ENCODE measurements around the gene LAMP2.
"Not testable (repeated sequence)": the region's sequence is repeated elsewhere in the genome, so short reads cannot be mapped to it uniquely, and the experiment has no call there.

The LAMP2 gene

DNA sequence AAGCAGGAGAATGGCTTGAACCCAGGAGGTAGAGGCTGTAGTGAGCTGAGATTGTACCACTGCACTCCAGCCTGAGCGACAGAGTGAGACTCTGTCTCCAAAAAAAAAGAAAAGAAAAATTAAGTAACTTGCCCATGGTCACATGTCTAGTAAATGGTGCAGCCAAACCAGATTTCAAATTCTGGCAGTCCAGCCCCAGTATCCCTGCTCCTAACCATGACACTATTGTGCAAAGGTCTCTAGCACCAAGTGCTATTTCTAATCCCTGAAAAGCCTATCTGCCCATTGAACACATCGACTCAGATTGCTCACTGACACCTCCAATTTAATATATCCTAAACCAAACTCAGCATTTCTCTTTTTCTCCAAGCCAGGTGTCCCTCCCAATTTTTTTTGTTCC lies 7.6 kb upstream of the LAMP2 start:
- no peak overlapping the region for H2BK120ac ChIP-seq (ENCODE audit: insufficient read depth, low read length, poor library complexity)

DNA sequence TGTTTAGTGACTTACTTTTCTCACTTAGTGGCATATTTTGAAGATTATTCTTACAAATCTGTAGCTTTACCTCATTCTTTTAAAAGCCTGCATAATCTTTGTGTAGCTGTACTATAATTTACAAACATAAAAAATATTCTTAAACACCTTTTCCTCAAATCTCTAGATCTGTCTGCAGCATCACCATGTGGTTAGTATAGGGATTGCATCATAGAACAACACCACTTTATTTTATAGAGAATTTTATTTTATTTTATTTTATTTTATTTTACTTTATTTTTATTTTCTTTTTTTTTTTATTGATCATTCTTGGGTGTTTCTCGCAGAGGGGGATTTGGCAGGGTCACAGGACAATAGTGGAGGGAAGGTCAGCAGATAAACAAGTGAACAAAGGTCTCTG lies 6.4 kb upstream of the LAMP2 start:
- not testable (repeated sequence) for H3K9me3 ChIP-seq (ENCODE audit: insufficient read depth, low read depth, low read length); H3K4me2 ChIP-seq (ENCODE audit: low read length); H3K27me3 ChIP-seq (ENCODE audit: insufficient read depth, low read length); H3K79me1 ChIP-seq (ENCODE audit: low read length); H3K14ac ChIP-seq (ENCODE audit: low read length); H3K4me1 ChIP-seq (ENCODE audit: control insufficient read depth in 1 of 2, insufficient read depth in 2 of 2, low read length in 2 of 2); H3K18ac ChIP-seq (ENCODE audit: low read length); H3K36me3 ChIP-seq (ENCODE audit: control insufficient read depth in 1 of 2, insufficient read depth in 2 of 2, low read length in 2 of 2); H3K4ac ChIP-seq (ENCODE audit: low read depth, low read length); H2BK12ac ChIP-seq (ENCODE audit: low read length); H3K23ac ChIP-seq (ENCODE audit: low read length); H3K4me3 ChIP-seq (ENCODE audit: low read depth, low read length); H3K79me2 ChIP-seq (ENCODE audit: control insufficient read depth, insufficient read depth, low read length, poor library complexity); H4K12ac ChIP-seq (ENCODE audit: low read depth, low read length); H3K9ac ChIP-seq (ENCODE audit: low read length); H4K91ac ChIP-seq (ENCODE audit: low read depth, low read length); H2BK120ac ChIP-seq (ENCODE audit: insufficient read depth, low read length, poor library complexity); H4K8ac ChIP-seq (ENCODE audit: low read depth, low read length); H3K27ac ChIP-seq (ENCODE audit: low read depth, low read length); H2AK5ac ChIP-seq (ENCODE audit: low read length); H2BK5ac ChIP-seq (ENCODE audit: low read depth, low read length, poor library complexity); H2AFZ ChIP-seq (ENCODE audit: insufficient read depth, low read length, poor library complexity)
- no CpG with 5 or more reads among the region's 1 CpG for WGBS (ENCODE audit: extremely low coverage, insufficient coverage, insufficient read length)
- peak in 1 of 2 donors; percentile 30 for DNase-seq

More for the DNA sequence above, 7.6 kb upstream of the LAMP2 start:
- Histone ChIP-seq H3K4me3 (ENCODE audit: low read depth, low read length) (no peak overlapping the region), H3K79me1 (ENCODE audit: low read length) (no peaks in the 10 kb centered on the region), H3K4me2 (ENCODE audit: low read length) (no peak overlapping the region), H4K91ac (ENCODE audit: low read depth, low read length) (no peak overlapping the region), H2BK12ac (ENCODE audit: low read length) (no peak overlapping the region), H3K18ac (ENCODE audit: low read length) (no peak overlapping the region), H3K4ac (ENCODE audit: low read depth, low read length) (no peak overlapping the region), H4K12ac (ENCODE audit: low read depth, low read length) (no peak overlapping the region), H3K9me3 (ENCODE audit: insufficient read depth, low read depth, low read length) (no peaks in the 10 kb centered on the region), H3K23ac (ENCODE audit: low read length) (no peak overlapping the region), H4K8ac (ENCODE audit: low read depth, low read length) (no peak overlapping the region), H3K27me3 (ENCODE audit: insufficient read depth, low read length) (no peaks in the 10 kb centered on the region), H3K4me1 (ENCODE audit: control insufficient read depth in 1 of 2, insufficient read depth in 2 of 2, low read length in 2 of 2) (no peaks in the 10 kb centered on the region), H3K14ac (ENCODE audit: low read length) (no peak overlapping the region), H3K36me3 (ENCODE audit: control insufficient read depth in 1 of 2, insufficient read depth in 2 of 2, low read length in 2 of 2) (no peaks in the 10 kb centered on the region), H2AK5ac (ENCODE audit: low read length) (no peak overlapping the region), H3K27ac (ENCODE audit: low read depth, low read length) (no peak overlapping the region), H2BK5ac (ENCODE audit: low read depth, low read length, poor library complexity) (no peak overlapping the region), H2AFZ (ENCODE audit: insufficient read depth, low read length, poor library complexity) (no peak overlapping the region), H3K9ac (ENCODE audit: low read length) (no peak overlapping the region), H3K79me2 (ENCODE audit: control insufficient read depth, insufficient read depth, low read length, poor library complexity) (no peaks in the 10 kb centered on the region)
- no peak for DNase-seq
- WGBS (ENCODE audit: extremely low coverage, insufficient coverage, insufficient read length), result no CpG with 5 or more reads among the region's 2 CpGs

DNA sequence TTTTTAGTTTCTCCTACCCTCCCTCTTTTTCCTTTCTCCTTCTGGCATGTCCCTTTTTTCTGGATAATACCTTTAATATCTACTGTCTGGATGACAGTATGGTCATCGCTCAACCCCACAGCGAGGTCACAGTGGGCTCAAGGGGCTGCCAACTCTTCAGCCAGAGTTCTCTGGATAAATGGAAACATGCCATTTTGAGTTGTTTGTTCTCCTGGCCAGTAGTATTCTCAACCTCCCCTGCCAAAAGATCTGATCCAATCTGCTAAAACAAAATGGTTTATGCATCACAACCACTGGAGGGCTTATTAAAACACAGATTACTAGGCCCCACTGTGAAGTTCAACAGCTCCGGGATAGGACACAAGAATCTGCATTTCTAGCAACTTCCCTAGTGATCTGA lies 5.0 kb upstream of the LAMP2 start:
- no peak overlapping the region for H3K23ac ChIP-seq (ENCODE audit: low read length)
- no peak overlapping the region for H3K4ac ChIP-seq (ENCODE audit: low read depth, low read length)
- H2AFZ ChIP-seq (ENCODE audit: insufficient read depth, low read length, poor library complexity), result no peak overlapping the region
- no peak overlapping the region for H4K91ac ChIP-seq (ENCODE audit: low read depth, low read length)
- H2BK12ac ChIP-seq (ENCODE audit: low read length), result no peak overlapping the region
- no peak overlapping the region for H3K14ac ChIP-seq (ENCODE audit: low read length)
- no peak overlapping the region for H3K18ac ChIP-seq (ENCODE audit: low read length)
- H3K27ac ChIP-seq (ENCODE audit: low read depth, low read length), result no peak overlapping the region
- no peak overlapping the region for H3K4me2 ChIP-seq (ENCODE audit: low read length)
- H3K4me3 ChIP-seq (ENCODE audit: low read depth, low read length), result no peak overlapping the region
- no peaks in the 10 kb centered on the region for H3K9me3 ChIP-seq (ENCODE audit: insufficient read depth, low read depth, low read length)
- no peak overlapping the region for H4K12ac ChIP-seq (ENCODE audit: low read depth, low read length)
- no peak overlapping the region for H2BK5ac ChIP-seq (ENCODE audit: low read depth, low read length, poor library complexity)
- H3K9ac ChIP-seq (ENCODE audit: low read length), result no peak overlapping the region
- no peaks in the 10 kb centered on the region for H3K36me3 ChIP-seq (ENCODE audit: control insufficient read depth in 1 of 2, insufficient read depth in 2 of 2, low read length in 2 of 2)
- H3K79me2 ChIP-seq (ENCODE audit: control insufficient read depth, insufficient read depth, low read length, poor library complexity), result no peaks in the 10 kb centered on the region
- H4K8ac ChIP-seq (ENCODE audit: low read depth, low read length), result no peak overlapping the region
- H3K79me1 ChIP-seq (ENCODE audit: low read length), result peaks cover under 1% of the 10 kb centered on the region
- WGBS (ENCODE audit: extremely low coverage, insufficient coverage, insufficient read length), result no CpG with 5 or more reads among the region's 3 CpGs
- no peak for DNase-seq
- H3K27me3 ChIP-seq (ENCODE audit: insufficient read depth, low read length), result no peaks in the 10 kb centered on the region
- H2BK120ac ChIP-seq (ENCODE audit: insufficient read depth, low read length, poor library complexity), result no peak overlapping the region
- H3K4me1 ChIP-seq (ENCODE audit: control insufficient read depth in 1 of 2, insufficient read depth in 2 of 2, low read length in 2 of 2), result no peaks in the 10 kb centered on the region
- H2AK5ac ChIP-seq (ENCODE audit: low read length), result no peak overlapping the region

DNA sequence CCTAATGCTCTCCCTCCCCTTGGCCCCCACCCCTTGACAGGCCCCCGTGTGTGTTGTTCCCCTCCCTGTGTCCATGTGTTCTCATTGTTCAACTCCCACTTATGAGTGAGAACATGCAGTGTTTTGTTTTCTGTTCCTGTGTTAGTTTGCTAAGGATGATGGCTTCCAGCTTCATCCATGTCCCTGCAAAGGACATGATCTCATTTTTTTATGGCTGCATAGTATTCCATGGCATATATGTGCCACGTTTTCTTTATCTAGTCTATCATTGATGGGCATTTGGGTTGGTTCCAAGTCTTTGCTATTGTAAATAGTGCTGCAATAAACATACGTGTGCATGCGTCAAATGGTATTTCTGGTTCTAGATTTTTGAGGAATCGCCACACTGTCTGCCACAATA lies 561 bp upstream of the LAMP2 start:
- H3K79me2 ChIP-seq (ENCODE audit: control insufficient read depth, insufficient read depth, low read length, poor library complexity); H2AFZ ChIP-seq (ENCODE audit: insufficient read depth, low read length, poor library complexity); H3K14ac ChIP-seq (ENCODE audit: low read length); H3K36me3 ChIP-seq (ENCODE audit: control insufficient read depth in 1 of 2, insufficient read depth in 2 of 2, low read length in 2 of 2); H3K4ac ChIP-seq (ENCODE audit: low read depth, low read length); H4K12ac ChIP-seq (ENCODE audit: low read depth, low read length); H3K4me3 ChIP-seq (ENCODE audit: low read depth, low read length); H2BK12ac ChIP-seq (ENCODE audit: low read length); H2AK5ac ChIP-seq (ENCODE audit: low read length); H3K27ac ChIP-seq (ENCODE audit: low read depth, low read length); DNase-seq; H3K18ac ChIP-seq (ENCODE audit: low read length); H3K23ac ChIP-seq (ENCODE audit: low read length); H3K4me1 ChIP-seq (ENCODE audit: control insufficient read depth in 1 of 2, insufficient read depth in 2 of 2, low read length in 2 of 2); H2BK5ac ChIP-seq (ENCODE audit: low read depth, low read length, poor library complexity); H4K91ac ChIP-seq (ENCODE audit: low read depth, low read length); H4K8ac ChIP-seq (ENCODE audit: low read depth, low read length); H3K79me1 ChIP-seq (ENCODE audit: low read length); H3K4me2 ChIP-seq (ENCODE audit: low read length); H3K9me3 ChIP-seq (ENCODE audit: insufficient read depth, low read depth, low read length); H3K27me3 ChIP-seq (ENCODE audit: insufficient read depth, low read length); H2BK120ac ChIP-seq (ENCODE audit: insufficient read depth, low read length, poor library complexity); H3K9ac ChIP-seq (ENCODE audit: low read length): not testable (repeated sequence)
- WGBS (ENCODE audit: extremely low coverage, insufficient coverage, insufficient read length), result no CpG with 5 or more reads among the region's 5 CpGs
